Heart right ventricle (tissue), 16 donors: Measurements from ENCODE around the gene WFDC1. TPM values are rescaled to one million over a fixed set of nuclear protein-coding genes. Genes with fewer than 3 reads are reported as not detected.

ENCODE experiments used
- ATAC-seq, 8 donors: fragments of 200-7000 bp; cut with Tn5 transposase; one replicate each; pipeline ENCODE4 v1.9.1; 2020; ENCODE audit warnings: mild to moderate bottlenecking in 8 of 8, moderate library complexity in 8 of 8, moderate number of reproducible peaks in 1 of 8
- DNase-seq, 2 donors: peaks; one replicate each; pipeline ENCODE4 v3.0.0-alpha.2; 2020
- H3K27ac ChIP-seq, 10 donors: fragments of 200-600 bp; sonication (generic) in 2 of 10; one replicate each; pipeline versions ENCODE4 v1.5.0 to v1.8.0; 2020 to 2022; ENCODE audit warnings: mild to moderate bottlenecking in 3 of 10
- H3K27me3 ChIP-seq, 7 donors: fragments of 200-600 bp; one replicate each; pipeline ENCODE4 v1.8.0; 2021 to 2022; ENCODE audit warnings: mild to moderate bottlenecking in 2 of 7
- H3K36me3 ChIP-seq, 9 donors: fragments of 200-600 bp; sonication (generic) in 1 of 9; one replicate each; pipeline versions ENCODE4 v1.5.0 to v1.8.0; 2020 to 2022; ENCODE audit warnings: mild to moderate bottlenecking in 2 of 9
- H3K4me1 ChIP-seq, 9 donors: fragments of 200-600 bp; sonication (generic) in 1 of 9; one replicate each; pipeline versions ENCODE4 v1.5.0 to v1.8.0; 2020 to 2022; ENCODE audit warnings: mild to moderate bottlenecking in 4 of 9
- H3K4me3 ChIP-seq, 10 donors: fragments of 200-600 bp; sonication (generic) in 2 of 10; one replicate each; pipeline versions ENCODE4 v1.5.0 to v1.8.0; 2020 to 2022; ENCODE audit warnings: mild to moderate bottlenecking in 7 of 10, moderate library complexity in 2 of 10
- H3K9me3 ChIP-seq, 11 donors: fragments of 200-600 bp in 10 of 11; sonication (generic) in 2 of 11; one replicate each; pipeline versions ENCODE4 v1.5.0 to v1.8.0; 2013 to 2022; ENCODE audit warnings: mild to moderate bottlenecking in 2 of 11, control low read depth in 1 of 11, moderate library complexity in 1 of 11
- CTCF ChIP-seq, 9 donors: fragments of 200-600 bp; sonication (generic) in 2 of 9; IDR thresholded peaks; one replicate each; pipeline versions ENCODE4 v1.5.0 to v1.8.0; 2021 to 2022; ENCODE audit warnings: antibody characterized with exemption in 9 of 9, mild to moderate bottlenecking in 5 of 9, moderate library complexity in 1 of 9
- WGBS, 2 donors: extraction: QIAGEN DNeasy Blood & Tissue Kit; methylation state at CpG; one replicate each; pipeline ENCODE4 v1.1.7; 2013; ENCODE audit warnings: inconsistent platforms in 1 of 2; 5-methylcytosine and 5-hydroxymethylcytosine counted together
- intact Hi-C, 10 donors: fragments of 100-400 bp; cut with DNase I; formaldehyde crosslinking; loops; one replicate each; pipeline versions ENCODE4 v1.11.1 to v1.14.2; 2022
- polyA plus RNA-seq, 2 donors: library from polyadenylated mRNA; stranded (reverse); fragments of 200-250 nt; gene quantifications; one replicate each; pipeline ENCODE4 v1.2.3, GENCODE V29; 2013
- total RNA-seq, 10 donors: library from RNA; stranded (reverse); fragmentation: NEBNext Ultra II Directional in 3 of 10; extraction: Animal tissue kit (Norgen Biotek cat#: 25700) in 3 of 10; gene quantifications; one replicate each; pipeline versions ENCODE4 v1.2.1 to v1.2.4, GENCODE V29; 2021 to 2023
- donor health status: Arrhythmogenic right ventricular cardiomyopathy.
- donor health status: ischemic (EF 13 %, LVEDD 7.1; RV severe dilation, severe dysfunction).
- donor health status: healthy with polysubstance abuse.
- donor health status: DM: no; HTN: yes; CAD: no.
- donor health status: DM: no; HTN: no; CAD: no.
- donor health status: ischemic (EF 25% LVEDD 6.9; RV normal size, moderate dysfunction).
- donor health status: ischemic (EF 25% LVEDD 5.7; RV mildly dilated, moderate dysfunction).
- donor health status: healthy.
- donor health status: DM: yes; HTN: yes; CAD: no.
- donor health status: Ischemic cardiomyopathy.
- donor health status: ischemic (EF 35%, LVEDD 5.7; RV mildly dilated, moderate dysfunction).
- donor health status: nonischemic (EF 11% LVEDD 7.7; RV severe dilation, severe dysfunction).
- donor health status: DM: yes; HTN: yes; CAD: no.
- donor health status: PGD.
- donor health status: ischemic (EF 29% LVEDD 5.4; RV normal size, mild dysfunction).
- donor health status: nonischemic (EF 23%, LVEDD 6.1; RV moderate dilation, normal function).

Gene WFDC1
- total and polyA plus RNA-seq, 12 donors, result 0.55 to 5.7 (median 1.1) TPM

GRCh38 chr16:84347161-84347560 is 52.5 kb downstream of the WFDC1 start:
- no peaks in the 10 kb centered on the region for H3K9me3 ChIP-seq
- H3K36me3 ChIP-seq, result no peaks in the 10 kb centered on the region
- H3K4me1 ChIP-seq, result no peaks in the 10 kb centered on the region
- no peak for DNase-seq
- WGBS, 2 donors, result 77 to 85% methylated on average over 9 of the region's 9 CpGs
- intact Hi-C loops, result no loop called here
- no peak for TF ChIP-seq CTCF (IDR thresholded peaks at IDR 0.05)
- no peak overlapping the region for H3K27ac ChIP-seq
- no peak for ATAC-seq
- peaks cover 0 to 7% (median 0%) of the 10 kb centered on the region in 7 donors for H3K27me3 ChIP-seq
- no peak overlapping the region for H3K4me3 ChIP-seq

- H3K4me1 ChIP-seq, result no peaks in the 10 kb centered on the region
- intact Hi-C loops, result no loop called here
- H3K9me3 ChIP-seq, result no peaks in the 10 kb centered on the region
- no peak overlapping the region for H3K4me3 ChIP-seq
- no peaks in the 10 kb centered on the region for H3K36me3 ChIP-seq
- TF ChIP-seq CTCF (IDR thresholded peaks at IDR 0.05), result no peak
- WGBS, 2 donors, result 70 to 78% methylated on average over 6 of the region's 6 CpGs
- H3K27me3 ChIP-seq, result peaks cover 0 to 10% (median 0%) of the 10 kb centered on the region in 7 donors
- DNase-seq, result no peak
- no peak for ATAC-seq
- H3K27ac ChIP-seq, result no peak overlapping the region
Measured at GRCh38 chr16:84348386-84348888, 53.8 kb downstream of the WFDC1 start.

- WGBS, 2 donors, result 87 to 88% methylated on average over 11 of the region's 11 CpGs
- no peaks in the 10 kb centered on the region for H3K36me3 ChIP-seq
- intact Hi-C loops, result no loop called here
Measured at GRCh38 chr16:84349862-84350684, 55.4 kb downstream of the WFDC1 start.

More at GRCh38 chr16:84349862-84350684, 55.4 kb downstream of the WFDC1 start:
- Histone ChIP-seq H3K4me1 (no peaks in the 10 kb centered on the region), H3K27me3 (peaks cover 0 to 10% (median 3%) of the 10 kb centered on the region in 7 donors), H3K27ac (no peak overlapping the region), H3K9me3 (no peaks in the 10 kb centered on the region), H3K4me3 (no peak overlapping the region)
- no peak for ATAC-seq
- TF ChIP-seq CTCF (IDR thresholded peaks at IDR 0.05), result no peak
- no peak for DNase-seq
